GM18511 (cell line): ENCODE data around the gene YKT6.
"Not testable (repeated sequence)": the region's sequence is repeated elsewhere in the genome, so short reads cannot be mapped to it uniquely, and the experiment has no call there.

Experiments used
- ATAC-seq: cut with Tn5 transposase; IDR thresholded peaks from one replicate; pipeline ENCODE4 v1.9.1; 2021; ENCODE audit warnings: mild to moderate bottlenecking, moderate library complexity; ENCODE audit not compliant: unreplicated experiment

YKT6 gene

GRCh38 chr7:44172352-44172751 is 28.4 kb upstream of the YKT6 start:
- ATAC-seq = no peak

GRCh38 chr7:44172803-44173424 is 27.9 kb upstream of the YKT6 start:
- no peak for ATAC-seq

DNA sequence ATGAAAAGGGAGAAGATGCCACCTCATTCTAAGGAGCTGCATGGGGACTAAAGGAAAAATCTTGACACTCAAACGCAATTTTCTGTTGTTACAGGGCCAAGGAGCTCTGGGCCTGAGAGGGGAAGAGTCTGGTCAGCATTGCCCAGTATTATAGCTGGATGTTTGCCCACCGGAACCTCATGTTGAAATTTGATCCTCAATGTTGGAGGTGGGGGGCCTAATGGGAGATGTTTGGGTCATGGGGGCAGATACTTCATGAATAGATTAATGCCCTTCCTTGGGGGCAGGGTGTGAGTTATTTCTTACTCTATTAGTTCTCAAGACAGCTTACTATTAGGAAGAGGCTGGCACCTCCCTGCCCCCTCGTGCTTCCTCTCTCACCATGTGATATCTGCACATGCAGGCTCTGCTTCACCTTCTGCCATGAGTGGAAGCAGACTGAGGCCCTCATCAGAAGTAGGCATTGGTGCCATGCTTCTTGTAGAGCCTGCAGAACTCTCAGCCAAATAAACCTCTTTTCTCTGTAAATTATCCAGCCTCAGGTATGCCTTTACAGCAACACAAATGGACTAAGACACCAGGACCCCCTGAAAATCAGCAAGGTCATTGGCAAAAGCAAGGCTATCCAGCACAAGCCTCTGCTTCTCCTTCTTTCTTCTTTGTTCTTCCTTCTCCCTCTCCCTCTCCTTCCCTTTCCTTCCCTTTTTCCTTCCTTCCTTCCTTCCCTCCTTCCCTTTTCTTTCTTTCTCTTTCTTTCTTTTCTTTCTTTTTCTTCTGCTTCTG is 26.7 kb upstream of the YKT6 start:
- no peak for ATAC-seq

- not testable (repeated sequence) for ATAC-seq
Observed at GRCh38 chr7:44174694-44174948, 26.2 kb upstream of the YKT6 start.

DNA sequence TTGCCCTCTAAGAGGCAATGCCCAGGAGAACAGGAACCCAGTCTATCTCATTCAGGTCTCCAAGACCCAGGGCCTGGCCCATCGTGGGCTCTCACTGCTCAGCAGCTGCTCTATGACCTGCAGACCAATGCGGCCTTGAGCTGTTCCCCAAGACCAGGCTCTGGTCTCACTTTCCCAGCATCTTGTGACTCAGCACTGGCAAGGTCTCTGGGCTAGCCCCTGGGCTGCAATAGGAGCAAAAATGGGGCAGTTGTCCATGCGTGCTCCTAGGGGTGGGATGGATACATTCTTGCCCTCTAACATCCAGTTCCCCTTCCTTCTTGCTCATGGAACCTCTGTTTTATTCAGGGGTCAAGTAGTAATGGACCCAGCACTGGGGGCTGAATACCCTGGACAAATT is 25.0 kb upstream of the YKT6 start:
- no peak for ATAC-seq

GRCh38 chr7:44176486-44176885 is 24.3 kb upstream of the YKT6 start:
- ATAC-seq = no peak

- no peak for ATAC-seq
Observed at GRCh38 chr7:44177570-44178131, 23.1 kb upstream of the YKT6 start.

DNA sequence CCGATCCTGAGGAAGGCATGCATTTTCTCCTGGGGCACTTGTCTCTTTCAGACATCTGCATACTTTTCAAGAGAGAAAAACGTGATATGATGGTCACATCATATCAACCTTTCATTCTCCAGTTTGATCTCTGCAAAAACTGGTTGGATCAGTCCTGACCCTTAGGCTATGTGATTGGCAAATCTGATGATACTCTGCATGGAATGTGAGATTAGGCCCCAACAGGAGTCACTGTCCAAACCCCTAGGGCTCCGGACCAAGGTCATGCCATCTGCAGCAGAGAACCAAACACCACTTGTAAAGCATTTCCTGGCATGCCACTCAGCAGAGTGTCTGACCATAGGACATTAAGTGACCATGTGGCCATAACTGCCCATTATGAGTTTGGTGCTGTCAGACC is 20.1 kb upstream of the YKT6 start:
- ATAC-seq = no peak

- ATAC-seq = no peak
Observed at GRCh38 chr7:44182827-44183226, 18.0 kb upstream of the YKT6 start.

DNA sequence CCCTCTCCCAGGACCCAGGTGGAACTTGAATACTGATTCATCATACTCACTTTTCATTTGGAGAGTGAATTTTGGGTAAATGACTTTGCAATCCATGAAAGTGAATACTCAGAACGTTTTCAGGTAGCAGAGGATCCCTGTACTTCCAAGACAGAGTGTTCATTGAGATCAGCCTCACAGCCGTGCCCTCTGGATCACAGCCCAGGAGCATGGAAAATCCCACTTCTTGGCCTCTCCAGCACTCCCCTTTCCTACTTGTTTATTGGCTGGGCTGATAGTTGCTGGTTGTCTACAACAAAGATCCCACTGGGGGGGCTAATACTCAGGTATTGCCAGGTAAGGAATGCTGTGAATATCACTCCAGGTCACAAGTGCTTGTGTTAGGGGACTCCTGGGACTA is 17.4 kb upstream of the YKT6 start:
- ATAC-seq = no peak

DNA sequence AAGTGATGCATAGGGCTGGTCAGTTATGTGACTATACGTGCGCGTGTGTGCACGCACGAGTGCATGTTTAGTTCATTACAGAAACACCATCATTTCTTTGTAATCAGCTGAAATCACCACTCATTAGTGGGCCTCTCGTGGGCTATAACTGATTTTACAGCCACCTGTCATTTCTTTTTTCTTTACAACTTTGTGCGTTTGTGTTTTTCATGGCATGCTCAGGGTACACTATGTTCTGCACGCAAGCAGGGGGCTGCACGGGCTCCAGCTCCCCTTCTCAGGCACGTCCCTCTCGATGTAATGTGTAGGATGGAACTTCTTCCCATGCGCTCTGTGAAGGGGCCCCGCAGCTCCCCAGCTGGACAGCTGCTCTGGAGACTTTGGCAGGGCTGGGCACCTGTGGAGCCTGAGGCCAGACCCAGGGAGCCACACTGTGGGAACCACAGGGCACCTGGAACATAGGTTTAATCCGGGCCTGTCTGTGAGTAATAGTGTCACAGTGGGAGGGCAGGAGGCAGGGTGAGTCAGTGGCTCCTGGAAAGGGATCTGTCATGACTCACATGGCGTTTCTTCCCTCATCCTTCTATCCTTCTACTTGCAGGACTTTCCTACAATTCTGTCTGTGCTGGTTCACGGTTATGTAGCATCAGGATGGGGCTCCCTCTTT is 16.4 kb upstream of the YKT6 start:
- no peak for ATAC-seq

DNA sequence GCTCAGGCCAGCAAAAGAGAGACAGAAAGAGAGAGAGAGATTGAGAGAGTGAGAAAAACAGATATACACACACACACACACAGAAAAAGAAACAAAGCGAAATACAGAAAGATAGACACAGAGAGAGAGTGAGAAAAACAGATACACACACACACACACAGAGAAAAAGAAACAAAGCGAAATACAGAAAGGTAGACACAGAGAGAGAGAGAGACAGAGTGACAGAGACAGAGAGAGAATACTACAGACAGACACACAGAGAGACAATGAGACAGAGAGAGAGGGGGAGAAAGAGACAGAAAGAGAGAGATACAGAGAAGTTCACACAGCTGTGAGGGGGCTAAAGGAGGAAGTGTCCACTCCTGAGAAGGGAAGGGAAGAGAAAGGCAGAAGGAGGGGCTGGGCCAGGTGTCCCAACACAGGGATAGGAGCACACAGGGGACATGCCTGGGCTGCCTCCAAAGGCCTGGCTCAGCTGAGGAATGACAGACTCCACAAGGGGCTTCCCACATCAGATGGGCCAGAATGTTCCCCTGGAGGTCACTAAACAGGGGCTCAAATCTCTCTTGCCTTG is 15.8 kb upstream of the YKT6 start:
- no peak for ATAC-seq

DNA sequence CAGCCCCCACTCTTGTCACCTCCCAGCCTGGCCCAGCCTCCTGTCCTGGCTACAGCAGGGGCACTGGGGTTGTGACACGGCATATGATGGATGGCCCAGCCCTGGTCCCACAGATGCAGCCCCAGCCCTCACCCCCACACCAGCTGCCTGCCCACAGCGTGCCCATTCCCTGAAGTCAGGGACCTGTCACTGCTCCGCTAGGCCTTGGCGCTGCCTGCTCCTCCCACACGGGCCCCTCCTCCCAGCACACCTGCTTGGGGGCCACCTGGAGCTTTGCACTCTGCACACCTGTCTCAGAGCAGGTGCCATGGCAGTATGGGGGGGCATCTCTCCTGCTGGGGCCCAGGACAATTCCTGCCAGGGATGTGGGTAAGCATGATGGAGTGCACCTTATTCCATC is 15.0 kb upstream of the YKT6 start:
- no peak for ATAC-seq

DNA sequence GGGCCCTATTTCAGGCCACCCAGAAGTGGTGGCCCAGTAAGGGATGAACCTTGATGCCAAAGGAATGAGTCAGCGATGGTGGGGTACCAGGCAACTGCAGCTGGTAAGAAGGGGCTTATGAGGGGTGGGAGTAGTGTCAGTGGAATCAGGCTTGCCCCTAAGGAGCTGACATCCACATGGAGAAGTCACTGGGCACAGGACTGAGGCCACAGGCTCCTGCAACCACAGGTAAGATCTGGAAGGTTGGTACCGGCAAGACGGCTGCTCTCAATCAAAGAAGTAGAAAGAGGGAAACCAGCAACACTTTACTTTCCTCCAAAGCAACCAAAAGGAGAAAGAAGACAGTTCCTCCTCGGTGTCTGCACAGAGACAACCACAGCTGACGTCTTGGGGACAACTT is 14.0 kb upstream of the YKT6 start:
- ATAC-seq = no peak

GRCh38 chr7:44187636-44188416 is 13.0 kb upstream of the YKT6 start:
- ATAC-seq = no peak

DNA sequence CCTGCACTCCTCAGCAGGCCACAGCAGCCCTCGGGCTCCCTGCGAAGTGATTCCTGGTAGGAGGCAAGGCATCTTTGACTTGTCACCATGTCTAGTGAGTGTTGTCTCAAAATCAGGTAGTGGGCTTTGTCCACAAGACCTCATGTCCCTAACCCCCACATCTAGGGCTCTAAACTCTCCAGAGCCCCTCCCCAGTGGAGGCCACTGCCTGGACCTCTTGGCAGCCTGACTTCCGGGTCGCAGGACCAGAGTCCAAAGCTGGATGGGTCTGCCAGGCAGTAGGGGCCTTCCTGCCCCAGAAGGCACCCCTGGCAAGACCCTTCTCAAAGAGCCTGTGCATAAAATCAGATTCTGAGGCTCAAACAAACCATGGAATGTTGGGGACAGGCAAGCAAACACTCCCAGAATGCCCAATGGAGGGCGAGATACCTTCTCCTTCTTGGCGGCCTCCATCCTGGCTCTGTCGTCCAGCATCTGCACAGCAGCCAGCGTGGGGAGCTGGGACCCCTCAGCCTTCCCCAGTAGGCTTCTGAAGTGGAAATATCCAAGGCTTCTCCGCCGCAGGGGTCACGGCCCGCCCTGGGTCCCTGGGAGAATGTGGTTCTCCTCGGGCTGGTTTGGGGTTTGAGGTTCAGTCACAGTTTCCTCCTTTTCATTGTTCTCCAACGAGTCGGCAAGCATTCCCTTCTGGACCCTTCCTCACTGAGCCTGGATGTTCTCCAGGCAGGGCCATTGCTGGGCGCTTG is 12.1 kb upstream of the YKT6 start:
- no peak for ATAC-seq

- ATAC-seq = no peak
Observed at GRCh38 chr7:44189286-44189992, 11.3 kb upstream of the YKT6 start, which contains the start of gene GCK. Gene GCK (minus strand): TSS chr7:44189439. CDS start chr7:44188953, 486 bp downstream.

DNA sequence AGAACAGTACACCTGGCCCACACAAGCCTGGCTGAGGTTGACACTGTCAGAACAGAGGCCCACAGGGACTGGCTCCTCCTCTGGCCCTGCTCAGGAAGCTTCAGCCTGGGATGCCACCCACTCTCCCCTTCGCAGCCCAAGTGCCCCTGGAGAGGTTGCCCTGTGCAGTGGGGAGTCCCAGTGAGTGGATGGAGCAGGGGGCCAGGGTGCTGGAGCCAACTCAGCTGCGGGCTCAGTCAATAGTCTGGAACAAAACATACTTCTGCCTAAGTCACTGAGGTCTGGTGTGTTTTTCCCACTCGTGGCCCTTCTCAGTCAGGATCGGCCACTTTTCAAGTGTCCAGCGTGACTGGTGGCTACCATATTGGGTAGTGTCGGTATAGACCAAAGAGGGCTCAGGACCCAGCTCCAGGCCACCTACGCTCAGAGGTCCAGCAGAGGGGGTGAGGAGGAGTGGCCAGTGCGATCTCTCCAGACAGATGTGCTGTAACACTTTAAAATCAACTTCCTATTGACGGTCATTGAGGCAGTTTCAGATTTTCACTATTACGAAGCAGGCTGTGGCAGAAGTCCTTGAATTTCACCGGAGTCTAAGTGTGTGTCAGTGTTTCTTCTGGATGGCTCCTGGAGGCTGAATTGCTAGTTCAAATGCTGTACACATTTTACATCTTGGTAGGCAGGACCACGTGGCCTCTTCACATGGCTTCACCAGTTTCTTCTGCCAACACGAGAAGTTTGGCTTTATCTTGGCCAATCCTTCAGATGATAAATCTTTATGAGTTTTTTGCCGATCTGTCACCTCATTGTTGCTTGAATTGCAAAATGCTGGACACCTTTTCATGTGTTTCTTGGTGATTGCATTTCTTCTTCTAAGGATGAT is 10.5 kb upstream of the YKT6 start:
- no peak for ATAC-seq

GRCh38 chr7:44191171-44191570 is 9.6 kb upstream of the YKT6 start:
- ATAC-seq = no peak
